IMR-90 (cell line): ENCODE results near the gene RAB8A. TPM values are rescaled to one million over a fixed set of nuclear protein-coding genes. Genes with fewer than 3 reads are reported as not detected.

Experiments used
- ATAC-seq: fragments of 200-7000 bp; cut with Tn5 transposase; 2 replicates; pipeline ENCODE4 v1.9.1; 2020; ENCODE audit warnings: low read depth, mild to moderate bottlenecking, moderate library complexity
- BruUV-seq: library from RNA; stranded (reverse); fragments of 400-500 nt; replicated peaks from 2 replicates; lab custom pipeline; 2021; lab: Mats Ljungman, UMichigan
- CTCF ChIA-PET: fragments of 300-600 bp; formaldehyde crosslinking; extraction: SDS; loops from one replicate; lab custom pipeline; 2021; ENCODE audit warnings: antibody characterized with exemption; lab: Yijun Ruan, JAX
- POLR2A ChIA-PET: fragments of 300-600 bp; sonication (Branson Sonifier 250); formaldehyde crosslinking; loops from one replicate; lab custom pipeline; 2022; ENCODE audit warnings: antibody characterized with exemption; ENCODE audit not compliant: unreplicated experiment; lab: Charles Lee
- DNase-seq: peaks from one replicate; pipeline ENCODE4 v3.0.0; 2013
- H2AFZ ChIP-seq: replicated peaks from 2 replicates; pipeline ENCODE3; 2013; ENCODE audit warnings: low read length, mild to moderate bottlenecking; ENCODE audit not compliant: poor library complexity
- H2AK5ac ChIP-seq: 2 replicates; pipeline ENCODE4 v1.6.1; 2013; ENCODE audit warnings: low read depth, low read length, inconsistent platforms
- H2AK9ac ChIP-seq: replicated peaks from 2 replicates; pipeline ENCODE3; 2013; ENCODE audit warnings: mild to moderate bottlenecking, low read depth, low read length, moderate library complexity; ENCODE audit not compliant: poor library complexity
- H2BK120ac ChIP-seq: 2 replicates; pipeline ENCODE4 v1.6.1; 2013; ENCODE audit warnings: low read depth, low read length, inconsistent platforms
- H2BK15ac ChIP-seq: 3 replicates; pipeline ENCODE4 v1.6.1; 2013; ENCODE audit warnings: low read depth, low read length, inconsistent platforms
- H2BK20ac ChIP-seq: 2 replicates; pipeline ENCODE4 v1.6.1; 2013; ENCODE audit warnings: low read depth, mild to moderate bottlenecking, inconsistent platforms, low read length, moderate library complexity
- H2BK5ac ChIP-seq: 2 replicates; pipeline ENCODE4 v1.6.1; 2013; ENCODE audit warnings: mild to moderate bottlenecking, low read depth, low read length, inconsistent platforms; ENCODE audit not compliant: poor library complexity, severe bottlenecking
- H3K14ac ChIP-seq: replicated peaks from 2 replicates; pipeline ENCODE4 v1.6.1; 2013; ENCODE audit warnings: low read depth, low read length, inconsistent platforms
- H3K18ac ChIP-seq: 2 replicates; pipeline ENCODE4 v1.6.1; 2013; ENCODE audit warnings: low read depth, low read length, control low read depth
- H3K23ac ChIP-seq: 2 replicates; pipeline ENCODE4 v1.6.1; 2013; ENCODE audit warnings: low read depth, low read length, inconsistent platforms
- H3K27ac ChIP-seq: 2 replicates; pipeline ENCODE4 v1.5.1; 2013; ENCODE audit warnings: mild to moderate bottlenecking, control low read depth, low read length; ENCODE audit not compliant: insufficient read depth
- H3K27me3 ChIP-seq: 2 replicates; pipeline ENCODE4 v1.6.1; 2013; ENCODE audit warnings: low read length; ENCODE audit not compliant: control insufficient read depth, insufficient read depth
- H3K36me3 ChIP-seq: 2 replicates; pipeline ENCODE4 v1.6.1; 2013; ENCODE audit warnings: low read length, mixed read lengths; ENCODE audit not compliant: control insufficient read depth, insufficient read depth
- H3K4ac ChIP-seq: 2 replicates; pipeline ENCODE4 v1.6.1; 2013; ENCODE audit warnings: low read depth, low read length, inconsistent platforms
- H3K4me1 ChIP-seq: 2 replicates; pipeline ENCODE4 v1.6.1; 2013; ENCODE audit warnings: low read length, mixed read lengths; ENCODE audit not compliant: control insufficient read depth, insufficient read depth
- H3K4me2 ChIP-seq: 2 replicates; pipeline ENCODE4 v1.6.1; 2013; ENCODE audit warnings: low read depth, mild to moderate bottlenecking, control low read depth, low read length, moderate library complexity
- H3K4me3 ChIP-seq: 2 replicates; pipeline ENCODE4 v1.5.1; 2013; ENCODE audit warnings: low read depth, mild to moderate bottlenecking, control low read depth, low read length, moderate library complexity; ENCODE audit not compliant: insufficient read depth
- H3K56ac ChIP-seq: 2 replicates; pipeline ENCODE4 v1.6.1; 2013; ENCODE audit warnings: low read length, inconsistent platforms; ENCODE audit not compliant: insufficient read depth; ENCODE audit errors: extremely low read depth
- H3K79me1 ChIP-seq, 2 experiments: 2 replicates each; pipeline ENCODE4 v1.6.1; 2013; ENCODE audit warnings: low read length in 2 of 2, inconsistent platforms in 1 of 2, low read depth in 1 of 2
- H3K9ac ChIP-seq: 2 replicates; pipeline ENCODE4 v1.6.1; 2013; ENCODE audit warnings: low read depth, low read length, control low read depth
- H3K9me1 ChIP-seq: 2 replicates; pipeline ENCODE4 v1.6.1; 2013; ENCODE audit warnings: low read length, inconsistent platforms; ENCODE audit not compliant: insufficient read depth
- H3K9me3 ChIP-seq: 2 replicates; pipeline ENCODE4 v1.6.1; 2013; ENCODE audit warnings: low read length; ENCODE audit not compliant: control insufficient read depth, insufficient read depth
- H4K20me1 ChIP-seq: 2 replicates; pipeline ENCODE4 v1.6.1; 2013; ENCODE audit warnings: low read length, inconsistent platforms; ENCODE audit not compliant: insufficient read depth
- H4K5ac ChIP-seq: 2 replicates; pipeline ENCODE4 v1.6.1; 2013; ENCODE audit warnings: mild to moderate bottlenecking, low read depth, low read length, control low read depth
- H4K8ac ChIP-seq, 2 experiments: 2 replicates each; pipeline ENCODE4 v1.6.1; 2013; ENCODE audit warnings: low read depth in 2 of 2, low read length in 2 of 2, control low read depth in 1 of 2, inconsistent platforms in 1 of 2
- H4K91ac ChIP-seq: 2 replicates; pipeline ENCODE4 v1.6.1; 2013; ENCODE audit warnings: low read depth, low read length, inconsistent platforms; ENCODE audit not compliant: insufficient read depth
- CEBPB ChIP-seq: IDR thresholded peaks from 2 replicates; pipeline ENCODE4 v1.6.1; 2012; ENCODE audit warnings: low read depth, low read length, improper control_type of control experiment
- CHD1 ChIP-seq: IDR thresholded peaks from 2 replicates; pipeline ENCODE4 v1.6.1; 2012; ENCODE audit warnings: low read depth, low read length, improper control_type of control experiment
- MAZ ChIP-seq: IDR thresholded peaks from 2 replicates; pipeline ENCODE4 v1.6.1; 2012; ENCODE audit warnings: low read depth, mild to moderate bottlenecking, low read length, improper control_type of control experiment, moderate library complexity, borderline replicate concordance
- MXI1 ChIP-seq: IDR thresholded peaks from 2 replicates; pipeline ENCODE4 v1.6.1; 2012; ENCODE audit warnings: low read depth, mild to moderate bottlenecking, low read length, moderate library complexity, borderline replicate concordance
- POLR2A ChIP-seq: IDR thresholded peaks from 2 replicates; pipeline ENCODE4 v1.6.1; 2012; ENCODE audit warnings: mild to moderate bottlenecking, low read depth, low read length
- RCOR1 ChIP-seq: IDR thresholded peaks from 2 replicates; pipeline ENCODE4 v1.6.1; 2012; ENCODE audit warnings: mild to moderate bottlenecking, low read length, improper control_type of control experiment; ENCODE audit not compliant: insufficient replicate concordance
- RFX5 ChIP-seq: IDR thresholded peaks from 2 replicates; pipeline ENCODE4 v1.8.0; 2012; ENCODE audit warnings: low read depth, mild to moderate bottlenecking, low read length, moderate library complexity
- WGBS, 2 experiments: methylation state at CpG; one replicate each; pipeline versions ENCODE4 v1.1.5 to v1.1.7; 2013; ENCODE audit warnings: missing lambda C conversion rate in 2 of 2; ENCODE audit not compliant: insufficient read length in 1 of 2; ENCODE audit errors: extremely low coverage in 2 of 2; 5-methylcytosine and 5-hydroxymethylcytosine counted together
- dilution Hi-C: fragments of 300-500 bp; cut with HindIII; formaldehyde crosslinking; loops from one replicate; pipeline ENCODE4 v1.14.3; 2018; ENCODE audit warnings: low sequenced_read_pairs; ENCODE audit not compliant: unreplicated experiment
- in situ Hi-C: fragments of 300-500 bp; cut with MboI; formaldehyde crosslinking; loops from 3 replicates; pipeline ENCODE4 v1.14.3; 2019; ENCODE audit warnings: low sequenced_read_pairs, inconsistent platforms, mixed read lengths
- intact Hi-C: fragments of 100-400 bp; cut with micrococcal nuclease; formaldehyde crosslinking; loops from 2 replicates; pipeline ENCODE4 v1.10.0; 2022
- polyA plus RNA-seq, 3 experiments: library from polyadenylated mRNA; depleted of rRNA; stranded (reverse); fragments of >200 nt; gene quantifications; 2 replicates each; pipeline ENCODE4 v1.2.3, GENCODE V29; 2012; ENCODE audit warnings: low replicate concordance in 1 of 3
- total RNA-seq: library from RNA; depleted of rRNA; stranded (reverse); fragments of >200 nt; gene quantifications from 2 replicates; pipeline ENCODE4 v1.2.3, GENCODE V29; 2012
- TF ChIP-seq, protein P1 (sequence below): fragments of 150-350 bp; IDR thresholded peaks from 2 replicates; pipeline ENCODE4 v1.6.1; 2017; ENCODE audit warnings: mild to moderate bottlenecking, antibody characterized with exemption, low read length, low read depth

The RAB8A gene
- total and polyA plus RNA-seq, 2 of the 4 experiments (the other 2 are of a cell fraction): 64.5 to 135 TPM

- ATAC-seq (no peak), DNase-seq (no peak)
- peaks cover 5% of the 10 kb centered on the region; the same call in 1 of the 2 replicates for H4K20me1 ChIP-seq
- H3K36me3 ChIP-seq: peaks cover 40% of the 10 kb centered on the region
- H4K8ac ChIP-seq: no peak overlapping the region
- ChIA-PET POLR2A (no interaction called here), CTCF (no interaction called here)
- H2AK5ac ChIP-seq: no peak overlapping the region
- in situ Hi-C loops (no loop called here), dilution Hi-C loops (no loop called here), intact Hi-C loops (no loop called here)
- H2BK15ac ChIP-seq: no peak overlapping the region
- H3K27ac ChIP-seq: no peak overlapping the region
- H3K4me2 ChIP-seq: no peak overlapping the region
- H3K56ac ChIP-seq: no peak overlapping the region
- H2BK120ac ChIP-seq: no peak overlapping the region
- H3K23ac ChIP-seq: no peak overlapping the region
- H2AFZ ChIP-seq: no peak overlapping the region
- H3K9ac ChIP-seq: no peak overlapping the region
- H2BK5ac ChIP-seq: no peak overlapping the region
- peaks cover 8 to 9% of the 10 kb centered on the region in 2 experiments; a peak in 3 of 4 replicates for H3K79me1 ChIP-seq
- no peak overlapping the region for H3K4me3 ChIP-seq
- H3K9me1 ChIP-seq: no peaks in the 10 kb centered on the region
- no peaks in the 10 kb centered on the region for H3K4me1 ChIP-seq
- TF ChIP-seq MAZ: no peak
- TF ChIP-seq MXI1: no peak
- no peak for TF ChIP-seq RCOR1
- TF ChIP-seq CEBPB: no peak
- TF ChIP-seq, protein P1, sequence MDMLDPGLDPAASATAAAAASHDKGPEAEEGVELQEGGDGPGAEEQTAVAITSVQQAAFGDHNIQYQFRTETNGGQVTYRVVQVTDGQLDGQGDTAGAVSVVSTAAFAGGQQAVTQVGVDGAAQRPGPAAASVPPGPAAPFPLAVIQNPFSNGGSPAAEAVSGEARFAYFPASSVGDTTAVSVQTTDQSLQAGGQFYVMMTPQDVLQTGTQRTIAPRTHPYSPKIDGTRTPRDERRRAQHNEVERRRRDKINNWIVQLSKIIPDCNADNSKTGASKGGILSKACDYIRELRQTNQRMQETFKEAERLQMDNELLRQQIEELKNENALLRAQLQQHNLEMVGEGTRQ: no peak
- no peak for TF ChIP-seq RFX5
- TF ChIP-seq CHD1: no peak
- no peak for TF ChIP-seq POLR2A
- H2BK20ac ChIP-seq: no peak overlapping the region
- H3K18ac ChIP-seq: no peak overlapping the region
- no peak overlapping the region for H3K4ac ChIP-seq
- H3K14ac ChIP-seq: no peak overlapping the region
- no peaks in the 10 kb centered on the region for H3K9me3 ChIP-seq
- peak overlapping the region; percentile 79 for H2AK9ac ChIP-seq
- no TSS peak for BruUV-seq
- WGBS, 2 experiments: 82% methylated on average over 6 of the region's 7 CpGs; no CpG with 5 or more reads in 1 of the 2 experiments
- H3K27me3 ChIP-seq: no peaks in the 10 kb centered on the region
- H4K91ac ChIP-seq: no peak overlapping the region
- no peak overlapping the region for H4K5ac ChIP-seq
These were observed 22.8 kb downstream of the RAB8A start for GRCh38 chr19:16134510-16134909.
